Measurements from ENCODE around the gene LRP1.

LRP1 gene

DNA sequence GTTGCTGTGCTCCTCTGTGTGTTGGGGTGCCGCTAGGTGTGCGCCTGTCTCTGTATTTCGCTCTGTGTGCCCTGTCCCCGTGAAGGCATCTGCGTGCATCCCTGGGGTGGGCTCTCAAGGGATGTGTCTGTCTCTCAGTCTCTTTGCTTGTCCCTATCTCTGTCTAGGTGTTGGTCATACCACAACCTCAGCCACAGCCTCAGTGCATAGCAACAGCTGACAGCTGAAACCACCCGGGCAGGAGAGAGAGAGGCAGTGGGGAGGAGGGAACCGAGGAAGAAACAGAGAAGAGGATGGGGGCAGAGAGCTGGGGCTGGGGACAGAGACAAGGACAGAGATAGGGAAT is 87.4 kb downstream of the LRP1 start:
- in situ Hi-C loops (cut with MboI; ENCODE audit: low pct_unique_long_range_greater_than_20kb, low sequenced_read_pairs, unreplicated experiment): no loop called here
- DNase-seq (ENCODE audit: low spot score): peak; percentile 80
- TF ChIP-seq, protein P1, sequence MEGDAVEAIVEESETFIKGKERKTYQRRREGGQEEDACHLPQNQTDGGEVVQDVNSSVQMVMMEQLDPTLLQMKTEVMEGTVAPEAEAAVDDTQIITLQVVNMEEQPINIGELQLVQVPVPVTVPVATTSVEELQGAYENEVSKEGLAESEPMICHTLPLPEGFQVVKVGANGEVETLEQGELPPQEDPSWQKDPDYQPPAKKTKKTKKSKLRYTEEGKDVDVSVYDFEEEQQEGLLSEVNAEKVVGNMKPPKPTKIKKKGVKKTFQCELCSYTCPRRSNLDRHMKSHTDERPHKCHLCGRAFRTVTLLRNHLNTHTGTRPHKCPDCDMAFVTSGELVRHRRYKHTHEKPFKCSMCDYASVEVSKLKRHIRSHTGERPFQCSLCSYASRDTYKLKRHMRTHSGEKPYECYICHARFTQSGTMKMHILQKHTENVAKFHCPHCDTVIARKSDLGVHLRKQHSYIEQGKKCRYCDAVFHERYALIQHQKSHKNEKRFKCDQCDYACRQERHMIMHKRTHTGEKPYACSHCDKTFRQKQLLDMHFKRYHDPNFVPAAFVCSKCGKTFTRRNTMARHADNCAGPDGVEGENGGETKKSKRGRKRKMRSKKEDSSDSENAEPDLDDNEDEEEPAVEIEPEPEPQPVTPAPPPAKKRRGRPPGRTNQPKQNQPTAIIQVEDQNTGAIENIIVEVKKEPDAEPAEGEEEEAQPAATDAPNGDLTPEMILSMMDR (IDR thresholded peaks at IDR 0.05; ENCODE audit: extremely low read depth, insufficient read depth, missing control alignments): no peak

GRCh38 chr12:57216014-57216911 is 88.0 kb downstream of the LRP1 start, which contains the start of gene NXPH4:
Gene NXPH4 (plus strand): TSS chr12:57216794. CDS start chr12:57216970, 176 bp downstream.
- in situ Hi-C loops (cut with MboI; ENCODE audit: low pct_unique_long_range_greater_than_20kb, low sequenced_read_pairs, unreplicated experiment): no loop called here
- DNase-seq (ENCODE audit: low spot score): peak; percentile 83
- TF ChIP-seq, protein P1 (IDR thresholded peaks at IDR 0.05; ENCODE audit: extremely low read depth, insufficient read depth, missing control alignments): peak; percentile 13

- no peak for DNase-seq (ENCODE audit: low spot score)
- in situ Hi-C loops (cut with MboI; ENCODE audit: low pct_unique_long_range_greater_than_20kb, low sequenced_read_pairs, unreplicated experiment): no loop called here
- TF ChIP-seq, protein P1 (IDR thresholded peaks at IDR 0.05; ENCODE audit: extremely low read depth, insufficient read depth, missing control alignments): no peak
Observed at GRCh38 chr12:57216921-57217879, 88.9 kb downstream of the LRP1 start.

DNA sequence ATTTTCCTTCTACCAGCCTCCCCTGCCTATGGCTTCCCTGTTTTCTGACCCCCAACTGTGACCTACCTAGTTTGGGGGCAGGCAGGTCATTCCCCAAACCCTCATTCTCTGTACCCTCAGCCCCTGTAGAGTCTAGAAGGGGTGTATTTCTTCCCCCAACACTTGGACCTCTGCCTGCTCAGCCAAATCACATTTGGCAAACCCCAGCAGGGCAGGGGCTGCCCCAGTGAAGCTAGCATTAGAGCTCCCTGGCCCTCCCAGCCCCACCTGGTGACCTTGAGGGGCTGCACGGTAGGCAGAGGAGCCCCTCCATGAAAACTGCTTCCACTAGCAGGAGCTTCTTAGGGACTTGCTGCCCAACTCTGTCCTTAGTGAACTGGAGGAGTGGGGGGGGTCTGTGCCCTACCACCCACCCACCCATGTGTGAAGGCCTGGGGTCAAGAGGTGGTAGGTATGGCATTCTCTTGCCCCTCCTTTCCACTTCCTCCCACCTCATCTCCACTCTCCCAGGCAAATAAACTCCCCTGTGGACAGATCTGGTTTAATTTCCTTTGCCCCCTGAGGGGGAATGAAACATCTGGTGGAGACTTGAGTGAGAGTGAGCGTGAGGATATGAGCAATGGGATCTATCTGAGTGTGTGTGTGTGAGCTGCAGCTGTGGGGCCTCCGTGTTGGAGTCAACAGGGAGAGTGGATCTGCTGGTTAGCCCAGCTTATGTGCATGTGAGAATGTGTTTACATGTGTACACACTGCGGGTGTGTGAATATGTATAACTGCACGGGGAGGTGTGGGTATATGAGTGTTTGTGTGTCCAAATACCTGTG is 90.0 kb downstream of the LRP1 start:
- in situ Hi-C loops (cut with MboI; ENCODE audit: low pct_unique_long_range_greater_than_20kb, low sequenced_read_pairs, unreplicated experiment): no loop called here
- DNase-seq (ENCODE audit: low spot score): no peak
- TF ChIP-seq, protein P1 (IDR thresholded peaks at IDR 0.05; ENCODE audit: extremely low read depth, insufficient read depth, missing control alignments): no peak

- in situ Hi-C loops (cut with MboI; ENCODE audit: low pct_unique_long_range_greater_than_20kb, low sequenced_read_pairs, unreplicated experiment): no loop called here
Observed at GRCh38 chr12:57219205-57219992, 91.1 kb downstream of the LRP1 start.

More at GRCh38 chr12:57219205-57219992, 91.1 kb downstream of the LRP1 start:
- TF ChIP-seq, protein P1 (IDR thresholded peaks at IDR 0.05; ENCODE audit: extremely low read depth, insufficient read depth, missing control alignments): no peak
- no peak for DNase-seq (ENCODE audit: low spot score)

Data from GM13977 (cell line).